Measurements from ENCODE around the gene PSKH1.
A peak's percentile ranks its signal among the peaks of the same experiment; 100 is the strongest.

Gene PSKH1

DNA sequence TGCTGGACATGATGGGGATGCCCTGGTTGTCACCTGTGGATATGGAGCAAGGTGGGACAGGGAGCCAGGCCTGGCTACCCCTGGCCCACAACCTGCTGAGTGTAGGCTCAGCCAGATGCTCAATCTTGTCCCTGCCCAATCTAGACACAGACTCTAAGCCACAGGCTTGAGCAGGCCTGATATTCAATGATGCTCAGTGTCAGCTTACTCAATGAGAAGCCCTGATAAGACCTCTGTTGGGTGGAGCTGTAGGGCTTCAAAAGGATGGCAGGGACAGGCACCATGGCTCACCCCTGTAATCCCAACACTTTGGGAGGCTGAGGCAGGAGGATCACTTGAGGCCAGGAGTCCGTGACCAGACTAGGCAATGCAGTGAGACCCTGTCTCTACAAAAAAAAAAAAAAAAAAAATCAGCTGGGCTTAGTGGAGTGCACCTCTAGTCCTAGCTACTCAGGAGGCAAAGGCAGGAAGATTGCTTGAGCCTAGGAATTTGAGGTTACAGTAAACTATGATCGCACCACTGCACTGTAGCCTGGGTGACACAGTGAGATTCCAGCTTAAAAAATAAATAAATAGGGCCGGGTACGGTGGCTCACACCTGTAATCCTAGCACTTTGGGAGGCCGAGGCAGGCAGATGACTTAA, 47.5 kb downstream of the PSKH1 start:
- DNase-seq (ENCODE audit: low spot score), result no peak

- DNase-seq (ENCODE audit: low spot score), result no peak
Measured at GRCh38 chr16:67941469-67942199, 48.6 kb downstream of the PSKH1 start.

DNA sequence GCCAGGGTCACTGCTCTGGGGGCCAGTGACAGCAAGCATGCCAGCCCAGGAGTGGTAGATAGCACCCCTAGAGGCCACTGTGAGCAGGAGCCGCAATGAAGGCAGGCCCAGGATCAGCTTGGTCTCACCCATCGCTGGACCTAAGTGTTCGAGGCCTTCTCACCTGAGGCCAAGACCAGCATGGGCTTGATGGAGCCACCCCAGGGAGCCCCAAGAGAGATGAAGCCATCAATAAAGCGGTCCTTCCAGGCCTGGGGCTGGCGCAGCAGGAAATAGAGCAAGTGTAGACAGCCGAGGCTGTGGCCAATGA, 49.1 kb downstream of the PSKH1 start:
- DNase-seq (ENCODE audit: low spot score), result no peak

GRCh38 chr16:67942510-67943255, 49.6 kb downstream of the PSKH1 start:
- DNase-seq (ENCODE audit: low spot score), result no peak

GRCh38 chr16:67943256-67943618, 50.2 kb downstream of the PSKH1 start:
- no peak for DNase-seq (ENCODE audit: low spot score)

- peak; percentile 81 for DNase-seq (ENCODE audit: low spot score)
Measured at GRCh38 chr16:67943619-67944504, 50.8 kb downstream of the PSKH1 start, which contains the start of gene LCAT. TSS of gene LCAT (minus strand) at chr16:67944120. CDS start at chr16:67944101, 19 bp downstream.

GRCh38 chr16:67944690-67945391, 51.8 kb downstream of the PSKH1 start:
- no peak for DNase-seq (ENCODE audit: low spot score)

DNA sequence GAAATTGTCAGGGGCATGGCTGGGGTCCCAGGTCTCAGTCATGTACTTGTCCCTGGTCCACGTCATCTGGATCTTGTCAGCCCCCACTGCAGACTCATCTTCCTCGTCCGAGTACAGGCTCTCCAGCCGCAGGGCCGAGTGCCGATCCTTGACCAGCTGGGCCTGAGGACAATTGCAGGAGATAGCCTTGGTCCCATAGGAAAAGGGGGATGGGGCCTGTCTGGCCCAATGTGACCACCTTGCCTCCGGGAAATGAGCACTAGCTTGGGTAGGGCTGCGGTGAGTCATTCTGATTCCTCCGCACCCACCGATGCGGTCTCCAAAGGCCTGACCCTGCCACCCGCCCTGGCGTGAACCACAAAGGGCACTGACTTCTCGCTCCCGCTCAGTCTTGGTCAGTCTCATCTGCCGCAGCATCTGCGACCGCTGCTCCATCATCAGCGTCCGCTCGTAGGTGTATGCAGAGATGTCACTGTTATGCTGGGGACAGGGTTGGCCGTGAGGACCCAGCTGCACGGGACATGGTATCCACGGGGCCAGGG, 52.4 kb downstream of the PSKH1 start:
- DNase-seq (ENCODE audit: low spot score), result no peak

- no peak for DNase-seq (ENCODE audit: low spot score)
Measured at GRCh38 chr16:67946128-67946569, 53.1 kb downstream of the PSKH1 start.

GRCh38 chr16:67946966-67947558, 54.0 kb downstream of the PSKH1 start:
- no peak for DNase-seq (ENCODE audit: low spot score)

GRCh38 chr16:67948015-67948414, 55.0 kb downstream of the PSKH1 start:
- DNase-seq (ENCODE audit: low spot score), result no peak

DNA sequence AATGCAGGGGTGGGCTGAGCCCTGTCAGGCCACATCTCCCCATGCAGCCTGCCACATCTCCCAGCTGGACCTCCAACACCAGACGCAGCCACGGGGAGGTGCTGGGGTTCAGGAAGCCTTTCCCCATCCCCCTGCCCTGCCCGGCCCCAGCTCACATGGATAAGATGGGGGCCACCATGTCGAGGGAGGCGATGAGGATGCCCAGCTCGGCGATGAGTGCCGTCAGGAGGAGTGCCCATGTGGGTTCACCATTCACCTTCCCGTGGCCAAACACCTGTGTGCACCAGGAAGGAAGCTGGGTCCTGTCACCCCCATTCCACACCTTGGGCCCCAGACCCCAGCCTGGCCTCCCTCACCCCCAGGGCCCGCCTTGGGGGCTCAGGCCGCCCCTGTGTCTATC, 56.6 kb downstream of the PSKH1 start:
- no peak for DNase-seq (ENCODE audit: low spot score)

DNA sequence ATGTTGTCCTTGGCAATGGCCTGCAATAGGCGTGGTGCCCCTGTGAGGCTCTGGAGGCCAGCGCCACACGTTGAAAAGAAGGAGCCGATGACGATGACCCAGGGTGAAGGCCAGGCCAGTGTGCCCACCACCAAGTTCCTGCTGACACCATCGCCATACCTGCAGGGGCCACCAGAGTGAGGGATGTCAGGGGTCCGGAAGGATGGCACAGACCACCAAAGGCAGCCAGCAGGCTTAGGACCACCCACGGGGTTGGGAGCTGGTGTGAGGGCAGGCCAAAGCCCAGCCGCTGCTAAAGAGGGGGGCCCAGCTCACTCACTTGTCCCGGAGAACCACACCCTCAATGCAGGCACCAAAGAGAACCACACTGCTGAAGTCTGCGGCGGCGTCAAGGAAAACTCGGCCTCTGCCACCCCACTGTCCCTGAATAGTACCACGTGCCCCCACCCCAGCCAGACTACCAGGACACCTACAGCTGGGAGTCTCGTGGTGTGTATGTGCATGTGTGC, 57.3 kb downstream of the PSKH1 start:
- no peak for DNase-seq (ENCODE audit: low spot score)

- peak; percentile 89 for DNase-seq (ENCODE audit: low spot score)
Measured at GRCh38 chr16:67951485-67951884, 58.4 kb downstream of the PSKH1 start.

DNA sequence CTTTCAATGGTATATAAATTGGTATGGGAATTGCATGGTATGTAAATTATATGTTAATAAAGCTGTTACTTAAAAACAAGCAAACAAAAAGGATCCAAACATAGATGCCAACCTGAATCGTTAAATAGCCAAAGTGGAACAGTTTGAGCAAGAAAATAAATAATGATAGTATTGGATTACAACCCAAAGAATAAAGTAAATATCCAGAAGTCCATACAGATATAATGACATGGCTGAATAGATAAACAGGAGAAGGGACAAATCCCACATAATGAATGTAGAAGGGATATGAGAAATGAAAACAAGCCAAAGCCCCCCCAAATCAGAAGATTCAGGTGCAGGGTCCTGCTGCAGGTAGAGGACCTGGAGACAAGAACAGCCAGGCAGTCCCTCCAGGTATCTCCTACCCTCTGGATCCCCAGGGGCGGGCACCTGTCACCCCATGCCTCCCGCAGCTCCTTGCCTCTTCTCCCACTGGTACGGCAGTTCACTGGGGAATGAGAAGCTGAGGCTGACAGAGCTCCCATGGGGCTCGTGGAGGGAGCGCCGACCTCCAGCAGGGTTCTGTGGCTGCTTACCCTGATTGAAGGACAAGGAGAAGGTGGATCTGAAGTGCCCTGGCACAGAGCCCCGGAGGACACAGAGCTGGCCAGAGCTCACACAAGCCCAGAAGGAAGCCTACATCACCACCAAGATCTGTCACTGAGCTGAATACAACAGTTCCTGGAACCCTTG, 60.8 kb downstream of the PSKH1 start:
- DNase-seq (ENCODE audit: low spot score), result no peak

DNA sequence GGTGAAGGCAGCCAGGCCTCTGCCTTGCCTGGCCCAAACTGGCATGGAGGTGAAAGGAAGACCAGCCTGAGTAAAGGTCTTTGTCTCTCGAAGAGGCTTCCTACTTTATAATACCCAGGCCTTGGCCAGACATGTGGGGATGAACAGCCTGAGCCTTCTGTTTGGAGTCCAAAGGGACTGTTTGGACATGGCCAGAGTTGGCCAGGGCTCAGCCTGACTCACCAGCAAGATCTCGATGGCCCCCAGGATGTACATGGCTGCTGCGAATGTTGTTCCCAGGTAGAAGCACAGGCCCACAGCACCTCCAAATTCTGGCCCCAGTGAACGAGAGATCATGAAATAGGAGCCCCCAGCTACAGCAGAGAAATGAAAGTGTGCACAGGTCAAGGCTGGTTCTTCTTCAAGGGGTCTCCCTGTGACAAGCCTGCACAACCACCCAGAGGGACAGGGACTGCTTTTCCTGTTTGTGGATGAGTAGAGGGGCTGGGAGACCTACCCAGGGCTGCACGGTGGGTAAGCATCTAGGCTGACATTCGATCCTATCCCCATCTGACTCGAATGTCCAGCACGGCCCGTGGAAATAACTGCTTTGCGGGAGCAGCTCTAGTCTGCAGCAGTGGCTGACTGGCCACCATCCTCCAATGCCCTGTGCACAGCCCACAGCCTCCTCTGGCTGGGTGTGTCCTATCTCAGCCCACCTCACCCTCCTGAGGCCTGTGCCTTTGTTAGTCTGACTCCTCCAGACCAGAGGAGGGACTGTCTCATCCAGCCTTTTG, 61.6 kb downstream of the PSKH1 start:
- DNase-seq (ENCODE audit: low spot score), result no peak

GRCh38 chr16:67957622-67958021, 64.6 kb downstream of the PSKH1 start:
- DNase-seq (ENCODE audit: low spot score), result no peak

- no peak for DNase-seq (ENCODE audit: low spot score)
Measured at GRCh38 chr16:67959536-67960329, 66.7 kb downstream of the PSKH1 start.

Measured in pons (tissue), 1 donor.